GM12892 (cell line): Measurements from ENCODE around the gene CPS1.

ENCODE experiments used
- POLR2A ChIP-seq: IDR thresholded peaks from 2 replicates; pipeline ENCODE4 v1.6.1; 2011; ENCODE audit warnings: low read depth, low read length, control low read depth
- POLR2AphosphoS5 ChIP-seq: IDR thresholded peaks from 2 replicates; pipeline ENCODE4 v1.6.1; 2011; ENCODE audit warnings: low read depth, low read length, control low read depth

DNA sequence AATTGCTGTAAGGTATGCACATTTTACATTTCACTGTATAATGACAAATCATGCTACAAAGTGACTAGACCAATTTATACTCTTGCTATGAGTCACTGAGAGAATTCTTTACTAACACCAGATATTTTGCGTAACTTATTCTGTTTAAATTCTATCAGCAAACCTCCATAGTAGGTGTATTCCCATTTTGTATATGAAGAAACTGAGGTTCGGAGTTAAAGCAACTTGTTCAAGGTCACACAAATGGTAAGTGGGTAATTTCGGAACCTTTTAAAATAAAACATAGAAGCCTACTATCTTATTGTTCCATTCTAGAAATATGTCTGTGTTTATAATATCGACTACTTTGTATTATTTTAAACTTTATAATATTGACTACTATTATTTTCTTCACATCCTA, 15.9 kb upstream of the CPS1 start:
- TF ChIP-seq POLR2AphosphoS5 (no peak), POLR2A (no peak)
